GM21619 (cell line): ENCODE data around the gene TTC13.
"Not testable (repeated sequence)": the region's sequence is repeated elsewhere in the genome, so short reads cannot be mapped to it uniquely, and the experiment has no call there.

ENCODE experiments used
- ATAC-seq: cut with Tn5 transposase; IDR thresholded peaks from one replicate; pipeline ENCODE4 v1.9.1; 2021; ENCODE audit not compliant: unreplicated experiment

Gene TTC13

GRCh38 chr1:230987448-230987847, 8.8 kb upstream of the TTC13 start:
- ATAC-seq, result no peak

- ATAC-seq, result no peak
Observed at GRCh38 chr1:230986976-230987375, 8.3 kb upstream of the TTC13 start.

- ATAC-seq, result no peak
Observed at GRCh38 chr1:230985711-230986110, 7.0 kb upstream of the TTC13 start.

GRCh38 chr1:230984622-230985515, 6.2 kb upstream of the TTC13 start:
- not testable (repeated sequence) for ATAC-seq

GRCh38 chr1:230983811-230984210, 5.2 kb upstream of the TTC13 start:
- ATAC-seq, result no peak

GRCh38 chr1:230982696-230983095, 4.0 kb upstream of the TTC13 start:
- ATAC-seq, result no peak

- no peak for ATAC-seq
Observed at GRCh38 chr1:230979952-230980351, 1.3 kb upstream of the TTC13 start.

GRCh38 chr1:230979389-230979716, 692 bp upstream of the TTC13 start:
- no peak for ATAC-seq

GRCh38 chr1:230977761-230978490, 735 bp downstream of the TTC13 start:
- ATAC-seq, result peak; percentile 11

- ATAC-seq, result no peak
Observed at GRCh38 chr1:230976825-230977747, 1.6 kb downstream of the TTC13 start.

- no peak for ATAC-seq
Observed at GRCh38 chr1:230976360-230976759, 2.3 kb downstream of the TTC13 start.

- no peak for ATAC-seq
Observed at GRCh38 chr1:230975636-230976035, 3.0 kb downstream of the TTC13 start.

GRCh38 chr1:230972855-230973271, 5.8 kb downstream of the TTC13 start:
- ATAC-seq, result peak; percentile 74

GRCh38 chr1:230971771-230972170, 6.9 kb downstream of the TTC13 start:
- ATAC-seq, result no peak

- ATAC-seq, result no peak
Observed at GRCh38 chr1:230970432-230970831, 8.2 kb downstream of the TTC13 start.

GRCh38 chr1:230966358-230966873, 12.2 kb downstream of the TTC13 start:
- ATAC-seq, result no peak

GRCh38 chr1:230965535-230965934, 13.1 kb downstream of the TTC13 start:
- ATAC-seq, result no peak

- ATAC-seq, result no peak
Observed at GRCh38 chr1:230964896-230965295, 13.8 kb downstream of the TTC13 start.

GRCh38 chr1:230958370-230958769, 20.3 kb downstream of the TTC13 start:
- ATAC-seq, result no peak

- peak; percentile 69 for ATAC-seq
Observed at GRCh38 chr1:230957580-230957989, 21.1 kb downstream of the TTC13 start.

GRCh38 chr1:230950404-230950803, 28.3 kb downstream of the TTC13 start:
- no peak for ATAC-seq
